ENCODE results near the gene MEIS1.

MEIS1 gene

GRCh38 chr2:66567729-66568128 is 132.8 kb downstream of the MEIS1 start:
- no peak for DNase-seq

- no peak for DNase-seq
These were observed 133.8 kb downstream of the MEIS1 start for GRCh38 chr2:66568650-66569300.

GRCh38 chr2:66569321-66569851 is 134.5 kb downstream of the MEIS1 start:
- DNase-seq: peak in 3 of 4 experiments; percentile 48 to 67 (median 49)

- DNase-seq: no peak
These were observed 135.0 kb downstream of the MEIS1 start for GRCh38 chr2:66569974-66570373.

- no peak for DNase-seq
These were observed 135.5 kb downstream of the MEIS1 start for GRCh38 chr2:66570471-66570870.

- no peak for DNase-seq
These were observed 137.0 kb downstream of the MEIS1 start for GRCh38 chr2:66571918-66572317.

- DNase-seq: no peak
These were observed 137.5 kb downstream of the MEIS1 start for GRCh38 chr2:66572391-66572790.

- DNase-seq: no peak
These were observed 138.5 kb downstream of the MEIS1 start for GRCh38 chr2:66573416-66573815.

GRCh38 chr2:66573821-66574233 is 138.9 kb downstream of the MEIS1 start:
- no peak for DNase-seq

- DNase-seq: peak; percentile 46 to 70 (median 55)
These were observed 140.0 kb downstream of the MEIS1 start for GRCh38 chr2:66574701-66575624.

- peak in 1 of 4 experiments; percentile 32 for DNase-seq
These were observed 140.8 kb downstream of the MEIS1 start for GRCh38 chr2:66575625-66576310.

- no peak for DNase-seq
These were observed 141.3 kb downstream of the MEIS1 start for GRCh38 chr2:66576311-66576560.

GRCh38 chr2:66576561-66577320 is 141.8 kb downstream of the MEIS1 start:
- peak in 1 of 4 experiments; percentile 20 for DNase-seq

GRCh38 chr2:66577321-66578053 is 142.6 kb downstream of the MEIS1 start:
- peak in 2 of 4 experiments; percentile 15 to 26 for DNase-seq

- DNase-seq: no peak
These were observed 143.2 kb downstream of the MEIS1 start for GRCh38 chr2:66578054-66578686.

- no peak for DNase-seq
These were observed 143.8 kb downstream of the MEIS1 start for GRCh38 chr2:66578687-66579106.

- DNase-seq: no peak
These were observed 144.5 kb downstream of the MEIS1 start for GRCh38 chr2:66579186-66580126.

GRCh38 chr2:66580166-66581049 is 145.5 kb downstream of the MEIS1 start:
- no peak for DNase-seq

Data from suppressor macrophage (primary cell).